ENCODE measurements around the gene BPTF. TPM values are rescaled to one million over a fixed set of nuclear protein-coding genes. Genes with fewer than 3 reads are reported as not detected.
A peak's percentile ranks its signal among the peaks of the same experiment; 100 is the strongest.

Gene BPTF
- total RNA-seq, 4 donors from 2014 or later = 67.6 to 213 (median 102) TPM

- Histone ChIP-seq H3K27ac (no peak overlapping the region), H3K27me3 (no peaks in the 10 kb centered on the region), H3K4me1 (no peaks in the 10 kb centered on the region), H3K36me3 (peaks cover 21% of the 10 kb centered on the region), H3K4me3 (no peak overlapping the region), H3K9me3 (no peaks in the 10 kb centered on the region)
- TF ChIP-seq POLR2AphosphoS5 (IDR thresholded peaks at IDR 0.05) (no peak), CTCF (IDR thresholded peaks at IDR 0.05) (no peak), EP300 (IDR thresholded peaks at IDR 0.05) (no peak), POLR2A (IDR thresholded peaks at IDR 0.05) (no peak)
- no peak for DNase-seq (ENCODE audit: low spot score in 2 of 2)
- WGBS = 71% methylated on average over 9 of the region's 9 CpGs
These were observed 156.8 kb downstream of the BPTF start for GRCh38 chr17:67982034-67982640.

DNA sequence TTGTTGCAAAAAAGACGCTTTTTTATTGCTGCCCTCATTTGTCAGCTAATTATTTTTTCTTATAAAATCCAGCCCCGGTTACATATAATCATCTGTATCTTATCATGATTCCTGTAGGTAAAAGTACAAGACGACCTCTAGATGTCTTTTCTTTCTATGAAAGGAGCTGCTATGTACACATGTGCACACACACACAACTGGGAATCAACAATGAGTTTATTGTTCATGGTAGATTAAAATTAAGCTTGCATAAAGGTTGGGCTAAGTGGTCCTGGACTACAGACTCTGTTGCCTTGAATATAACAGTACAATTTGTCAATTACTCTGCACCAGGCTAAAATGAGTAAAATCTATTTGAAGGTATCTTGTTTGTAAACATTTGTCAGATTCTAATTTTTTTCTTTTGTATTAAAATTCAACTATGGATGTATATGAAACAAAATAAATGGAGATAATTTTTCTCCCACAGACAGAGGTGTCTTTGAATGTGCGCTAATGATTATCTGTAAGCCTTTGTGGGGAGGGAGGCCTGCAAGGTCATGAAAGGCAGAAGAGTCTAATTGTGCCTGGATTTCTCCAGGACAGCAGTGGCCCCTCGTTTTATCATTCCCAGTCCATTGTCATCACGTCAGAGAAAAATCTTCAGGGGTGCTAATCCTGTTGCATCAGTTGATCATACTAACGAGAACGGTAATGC lies 157.5 kb downstream of the BPTF start:
- DNase-seq (ENCODE audit: low spot score in 2 of 2) = no peak
- no peaks in the 10 kb centered on the region for H3K27me3 ChIP-seq
- H3K36me3 ChIP-seq = peaks cover 18% of the 10 kb centered on the region
- H3K4me3 ChIP-seq = no peak overlapping the region
- WGBS = 83% methylated on average over 8 of the region's 8 CpGs
- H3K27ac ChIP-seq = no peak overlapping the region
- H3K4me1 ChIP-seq = no peaks in the 10 kb centered on the region
- no peaks in the 10 kb centered on the region for H3K9me3 ChIP-seq
- TF ChIP-seq CTCF (IDR thresholded peaks at IDR 0.05) (no peak), POLR2A (IDR thresholded peaks at IDR 0.05) (no peak), POLR2AphosphoS5 (IDR thresholded peaks at IDR 0.05) (no peak), EP300 (IDR thresholded peaks at IDR 0.05) (no peak)

- Histone ChIP-seq H3K36me3 (peaks cover 17% of the 10 kb centered on the region), H3K27ac (no peak overlapping the region), H3K4me1 (no peaks in the 10 kb centered on the region), H3K9me3 (no peaks in the 10 kb centered on the region), H3K27me3 (no peaks in the 10 kb centered on the region), H3K4me3 (no peak overlapping the region)
- WGBS = 75% methylated on average over 3 of the region's 3 CpGs
- DNase-seq (ENCODE audit: low spot score in 2 of 2) = no peak
- TF ChIP-seq EP300 (IDR thresholded peaks at IDR 0.05) (no peak), CTCF (IDR thresholded peaks at IDR 0.05) (no peak), POLR2AphosphoS5 (IDR thresholded peaks at IDR 0.05) (no peak), POLR2A (IDR thresholded peaks at IDR 0.05) (no peak)
These were observed 158.0 kb downstream of the BPTF start for GRCh38 chr17:67983383-67983688.

DNA sequence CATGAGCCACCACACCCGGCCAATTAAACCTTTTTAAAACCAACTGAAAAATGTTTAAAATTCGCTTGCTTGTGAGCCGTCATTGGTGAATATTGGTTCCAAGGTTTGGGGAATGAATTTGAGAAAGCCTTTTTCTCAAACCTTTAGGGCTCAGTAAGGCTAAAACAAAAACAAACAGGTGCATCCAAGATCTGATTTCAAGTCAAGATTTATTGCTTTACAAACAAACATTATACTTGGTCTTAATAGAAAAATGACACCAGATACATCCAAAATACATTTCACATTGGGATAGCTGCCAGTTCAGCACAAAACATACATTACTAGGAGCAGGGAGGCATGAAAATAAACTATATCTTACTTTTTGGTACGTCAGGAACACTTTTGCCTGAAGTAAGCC lies 165.6 kb downstream of the BPTF start:
- H3K4me3 ChIP-seq = no peak overlapping the region
- TF ChIP-seq POLR2A (IDR thresholded peaks at IDR 0.05) (no peak), EP300 (IDR thresholded peaks at IDR 0.05) (no peak), POLR2AphosphoS5 (IDR thresholded peaks at IDR 0.05) (no peak), CTCF (IDR thresholded peaks at IDR 0.05) (no peak)
- DNase-seq (ENCODE audit: low spot score in 2 of 2) = no peak
- 94% methylated on average over 4 of the region's 4 CpGs for WGBS
- peaks cover 26% of the 10 kb centered on the region for H3K4me1 ChIP-seq
- no peaks in the 10 kb centered on the region for H3K27me3 ChIP-seq
- no peak overlapping the region for H3K27ac ChIP-seq
- no peaks in the 10 kb centered on the region for H3K9me3 ChIP-seq
- no peaks in the 10 kb centered on the region for H3K36me3 ChIP-seq

DNA sequence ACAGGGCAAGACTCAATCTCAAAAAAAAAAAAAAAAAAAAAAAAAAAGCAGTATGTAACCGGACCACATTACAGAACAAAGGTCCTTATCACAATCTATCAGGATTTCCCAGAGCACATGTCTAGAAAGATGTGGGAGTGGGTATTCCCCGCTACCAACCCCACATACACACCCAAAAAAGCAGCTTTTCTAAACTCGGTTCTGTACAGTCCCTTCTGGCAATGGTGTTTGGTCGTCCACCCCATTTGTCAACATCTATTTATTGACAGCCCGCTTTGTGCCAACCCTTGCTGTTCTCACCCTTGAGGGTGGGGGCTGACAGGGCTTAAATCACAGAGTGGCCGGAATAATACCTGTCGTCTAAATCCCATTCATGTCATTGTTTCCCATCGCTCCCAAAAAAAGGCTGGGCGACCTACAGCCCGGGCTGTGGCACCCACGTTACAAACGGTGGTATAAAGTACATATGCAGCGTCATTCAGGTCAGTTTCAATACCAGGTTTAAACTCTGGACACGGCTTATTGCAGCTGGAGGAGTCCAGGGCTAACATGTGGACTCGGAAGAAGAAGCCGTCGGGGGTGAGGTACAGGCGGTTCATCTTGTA lies 167.3 kb downstream of the BPTF start:
- TF ChIP-seq EP300 (IDR thresholded peaks at IDR 0.05) = no peak
- no peak for TF ChIP-seq POLR2A (IDR thresholded peaks at IDR 0.05)
- TF ChIP-seq CTCF (IDR thresholded peaks at IDR 0.05) = no peak
- DNase-seq (ENCODE audit: low spot score in 2 of 2) = no peak

More for the DNA sequence above, 167.3 kb downstream of the BPTF start:
- Histone ChIP-seq H3K4me1 (peaks cover 35% of the 10 kb centered on the region), H3K4me3 (peak overlapping the region; percentile 77), H3K36me3 (no peaks in the 10 kb centered on the region), H3K9me3 (no peaks in the 10 kb centered on the region), H3K27ac (peak overlapping the region; percentile 93), H3K27me3 (no peaks in the 10 kb centered on the region)
- WGBS = 12% methylated on average over 12 of the region's 18 CpGs

All from suprapubic skin (tissue), 4 donors.